ENCODE results near the gene LRRC49.

Gene LRRC49

GRCh38 chr15:71093054-71094024 lies 200.7 kb downstream of the LRRC49 start:
- no peak for DNase-seq

- no peak for DNase-seq
These were observed 201.5 kb downstream of the LRRC49 start for GRCh38 chr15:71094137-71094536.

GRCh38 chr15:71096676-71097075 lies 204.1 kb downstream of the LRRC49 start:
- no peak for DNase-seq

- no peak for DNase-seq
These were observed 205.3 kb downstream of the LRRC49 start for GRCh38 chr15:71097890-71098289.

GRCh38 chr15:71098920-71099319 lies 206.3 kb downstream of the LRRC49 start:
- no peak for DNase-seq

All from bone marrow (tissue), 2 donors.